Endodermal cell (in vitro differentiated cells): ENCODE data around the gene OR10H4. TPM values are rescaled to one million over a fixed set of nuclear protein-coding genes. Genes with fewer than 3 reads are reported as not detected.

ENCODE experiments used
- DNase-seq: peaks from one replicate; pipeline ENCODE4 v3.0.0-alpha.2; 2017
- H3K27ac ChIP-seq: 2 replicates; pipeline ENCODE4 v1.5.1; 2013; ENCODE audit warnings: mild to moderate bottlenecking, low read depth, low read length, moderate library complexity
- H3K27me3 ChIP-seq: 2 replicates; pipeline ENCODE4 v1.6.1; 2013; ENCODE audit warnings: mild to moderate bottlenecking, low read length, moderate library complexity; ENCODE audit not compliant: insufficient read depth, control insufficient read depth, poor library complexity, severe bottlenecking
- H3K36me3 ChIP-seq: 2 replicates; pipeline ENCODE4 v1.7.0; 2013; ENCODE audit warnings: mild to moderate bottlenecking, low read length, moderate library complexity; ENCODE audit not compliant: control insufficient read depth, insufficient read depth
- H3K4me1 ChIP-seq: one replicate; pipeline ENCODE4 v1.7.0; 2013; ENCODE audit warnings: low read length; ENCODE audit not compliant: control insufficient read depth, insufficient read depth
- H3K4me3 ChIP-seq: 2 replicates; pipeline ENCODE4 v1.5.1; 2013; ENCODE audit warnings: mild to moderate bottlenecking, low read length, moderate library complexity
- H3K9ac ChIP-seq: 2 replicates; pipeline ENCODE4 v1.6.1; 2013; ENCODE audit warnings: mild to moderate bottlenecking, low read length, moderate library complexity; ENCODE audit not compliant: poor library complexity, severe bottlenecking; ENCODE audit errors: extremely low read depth
- H3K9me3 ChIP-seq: 2 replicates; pipeline ENCODE4 v1.6.1; 2013; ENCODE audit warnings: mild to moderate bottlenecking, low read length, moderate library complexity; ENCODE audit not compliant: control insufficient read depth
- H3K27ac Mint-ChIP-seq: 2 replicates; pipeline ENCODE4 v1.8.0; 2020; ENCODE audit warnings: mixed read lengths
- H3K27me3 Mint-ChIP-seq: 2 replicates; pipeline ENCODE4 v1.8.0; 2021; ENCODE audit warnings: mild to moderate bottlenecking, mixed read lengths; ENCODE audit not compliant: insufficient read depth
- H3K36me3 Mint-ChIP-seq: 2 replicates; pipeline ENCODE4 v1.8.0; 2020; ENCODE audit warnings: low read depth, mixed read lengths
- H3K4me1 Mint-ChIP-seq: 2 replicates; pipeline ENCODE4 v1.8.0; 2020; ENCODE audit warnings: mixed read lengths
- H3K4me3 Mint-ChIP-seq: 2 replicates; pipeline ENCODE4 v1.8.0; 2020; ENCODE audit warnings: mild to moderate bottlenecking, moderate library complexity, mixed read lengths
- H3K9me3 Mint-ChIP-seq: 2 replicates; pipeline ENCODE4 v1.8.0; 2020; ENCODE audit warnings: mild to moderate bottlenecking, mixed read lengths
- WGBS, 2 experiments: methylation state at CpG; one replicate each; pipeline versions ENCODE4 v1.1.5 to v1.1.7; 2013; ENCODE audit warnings: missing lambda C conversion rate in 2 of 2, mixed read lengths in 1 of 2; ENCODE audit not compliant: insufficient coverage in 1 of 2, insufficient read length in 1 of 2; 5-methylcytosine and 5-hydroxymethylcytosine counted together
- total RNA-seq, 2 donors: library from RNA; stranded (reverse); fragmentation: NEBNext Ultra II Directional in 1 of 2; extraction: Animal tissue kit (Norgen Biotek cat#: 25700) in 1 of 2; gene quantifications; 2 replicates in 1 of 2; 3 replicates in 1 of 2; pipeline ENCODE4 v1.2.1, GENCODE V29; 2021
- TF ChIP-seq, protein P1 (sequence below): fragments of 200-600 bp; sonication (generic); conservative IDR thresholded peaks from 2 replicates; pipeline ENCODE4 v1.5.0; 2021; ENCODE audit warnings: antibody characterized with exemption, mild to moderate bottlenecking

OR10H4 gene
- total RNA-seq, 2 donors from 2014 or later: not detected

DNA sequence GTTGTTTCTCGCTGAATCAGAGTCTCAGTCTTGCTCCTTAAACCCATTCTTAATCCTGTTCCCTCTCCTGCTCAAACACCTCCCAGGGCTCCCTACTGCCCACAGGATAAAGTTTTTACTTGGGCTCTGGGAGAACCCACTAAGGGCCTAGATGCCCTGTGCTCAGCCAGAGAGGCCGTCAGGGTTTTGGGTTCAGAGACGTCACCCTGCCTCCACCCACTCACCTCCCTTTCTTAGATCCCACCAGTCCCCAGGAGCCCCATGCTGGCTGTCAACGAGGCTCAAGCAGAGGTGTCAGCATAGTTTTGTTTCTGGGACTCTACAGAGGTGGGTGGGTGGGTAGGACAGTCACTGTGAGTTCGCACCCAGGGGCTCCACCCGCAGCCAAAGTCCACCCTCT is 35.4 kb upstream of the OR10H4 start:
- H3K36me3 Mint-ChIP-seq: peaks cover 1% of the 10 kb centered on the region
- no peak overlapping the region for H3K9ac ChIP-seq
- H3K27me3 Mint-ChIP-seq: no peaks in the 10 kb centered on the region
- TF ChIP-seq, protein P1, sequence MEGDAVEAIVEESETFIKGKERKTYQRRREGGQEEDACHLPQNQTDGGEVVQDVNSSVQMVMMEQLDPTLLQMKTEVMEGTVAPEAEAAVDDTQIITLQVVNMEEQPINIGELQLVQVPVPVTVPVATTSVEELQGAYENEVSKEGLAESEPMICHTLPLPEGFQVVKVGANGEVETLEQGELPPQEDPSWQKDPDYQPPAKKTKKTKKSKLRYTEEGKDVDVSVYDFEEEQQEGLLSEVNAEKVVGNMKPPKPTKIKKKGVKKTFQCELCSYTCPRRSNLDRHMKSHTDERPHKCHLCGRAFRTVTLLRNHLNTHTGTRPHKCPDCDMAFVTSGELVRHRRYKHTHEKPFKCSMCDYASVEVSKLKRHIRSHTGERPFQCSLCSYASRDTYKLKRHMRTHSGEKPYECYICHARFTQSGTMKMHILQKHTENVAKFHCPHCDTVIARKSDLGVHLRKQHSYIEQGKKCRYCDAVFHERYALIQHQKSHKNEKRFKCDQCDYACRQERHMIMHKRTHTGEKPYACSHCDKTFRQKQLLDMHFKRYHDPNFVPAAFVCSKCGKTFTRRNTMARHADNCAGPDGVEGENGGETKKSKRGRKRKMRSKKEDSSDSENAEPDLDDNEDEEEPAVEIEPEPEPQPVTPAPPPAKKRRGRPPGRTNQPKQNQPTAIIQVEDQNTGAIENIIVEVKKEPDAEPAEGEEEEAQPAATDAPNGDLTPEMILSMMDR: no peak
- H3K27ac Mint-ChIP-seq: no peak overlapping the region
- no peaks in the 10 kb centered on the region for H3K27me3 ChIP-seq
- H3K4me3 Mint-ChIP-seq: no peak overlapping the region
- H3K9me3 Mint-ChIP-seq: peaks cover 78% of the 10 kb centered on the region
- H3K36me3 ChIP-seq: no peaks in the 10 kb centered on the region
- H3K9me3 ChIP-seq: peaks cover 59% of the 10 kb centered on the region
- no peak for DNase-seq
- no peak overlapping the region for H3K27ac ChIP-seq
- 80 to 82% methylated on average over 1 to 6 of the region's 6 CpGs for WGBS, 2 experiments
- no peaks in the 10 kb centered on the region for H3K4me1 Mint-ChIP-seq
- H3K4me3 ChIP-seq: no peak overlapping the region
- no peaks in the 10 kb centered on the region for H3K4me1 ChIP-seq

DNA sequence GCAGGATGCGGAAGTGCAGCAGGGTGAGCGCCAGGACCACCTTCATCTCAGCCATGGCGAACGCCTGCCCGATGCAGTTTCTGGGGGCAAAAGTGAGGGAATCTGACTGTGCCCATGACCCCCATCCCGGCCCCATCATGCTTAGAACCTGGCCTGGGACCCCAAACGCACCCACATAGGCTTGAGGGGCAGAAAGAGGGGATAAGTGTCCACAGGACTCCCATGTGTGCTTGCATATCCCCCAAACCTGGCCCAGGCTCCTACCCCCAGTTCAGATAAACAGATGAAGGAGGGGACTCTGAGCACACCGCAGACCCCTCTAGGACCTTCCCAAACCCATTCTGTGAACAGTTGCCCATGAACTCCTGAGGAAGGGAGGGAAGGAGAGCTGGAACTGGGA is 35.0 kb upstream of the OR10H4 start:
- peaks cover 59% of the 10 kb centered on the region for H3K9me3 ChIP-seq

DNA sequence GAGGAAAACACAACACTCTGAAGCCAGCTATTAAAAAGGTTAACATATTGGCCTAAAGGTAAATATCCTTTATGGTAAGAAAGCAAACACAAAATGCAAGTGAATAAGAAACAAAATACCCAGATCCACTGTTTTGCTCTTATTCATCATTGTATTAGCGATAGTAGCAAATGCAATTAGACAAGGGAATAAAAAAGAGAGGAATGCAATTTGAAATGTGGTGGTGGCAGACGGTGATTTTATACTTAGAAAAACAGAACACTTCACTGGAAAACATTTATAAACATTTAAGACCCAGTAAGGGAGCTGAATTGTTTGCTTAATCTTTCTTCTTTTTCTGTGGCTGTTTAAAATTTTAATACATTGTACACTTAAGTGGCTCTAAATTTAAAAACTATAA is 33.7 kb upstream of the OR10H4 start:
- no peaks in the 10 kb centered on the region for H3K27me3 Mint-ChIP-seq
- H3K9me3 Mint-ChIP-seq: peaks cover 83% of the 10 kb centered on the region

More for the DNA sequence above, 35.0 kb upstream of the OR10H4 start:
- TF ChIP-seq, protein P1: no peak
- H3K36me3 Mint-ChIP-seq: peaks cover 1% of the 10 kb centered on the region
- Histone ChIP-seq H3K4me1 (no peaks in the 10 kb centered on the region), H3K27ac (no peak overlapping the region), H3K36me3 (no peaks in the 10 kb centered on the region), H3K9ac (no peak overlapping the region), H3K4me3 (no peak overlapping the region), H3K27me3 (no peaks in the 10 kb centered on the region)
- 76 to 77% methylated on average over 5 to 8 of the region's 8 CpGs for WGBS, 2 experiments
- H3K27ac Mint-ChIP-seq: no peak overlapping the region
- H3K27me3 Mint-ChIP-seq: no peaks in the 10 kb centered on the region
- no peaks in the 10 kb centered on the region for H3K4me1 Mint-ChIP-seq
- no peak for DNase-seq
- H3K4me3 Mint-ChIP-seq: no peak overlapping the region
- peaks cover 82% of the 10 kb centered on the region for H3K9me3 Mint-ChIP-seq

More for the DNA sequence above, 33.7 kb upstream of the OR10H4 start:
- Histone ChIP-seq H3K4me3 (no peak overlapping the region), H3K36me3 (no peaks in the 10 kb centered on the region), H3K9ac (no peak overlapping the region), H3K27ac (no peak overlapping the region), H3K4me1 (no peaks in the 10 kb centered on the region), H3K27me3 (no peaks in the 10 kb centered on the region), H3K9me3 (peaks cover 50% of the 10 kb centered on the region)
- DNase-seq: no peak
- TF ChIP-seq, protein P1: no peak
- no CpG with 5 or more reads among the region's 2 CpGs for WGBS, 2 experiments
- no peak overlapping the region for H3K4me3 Mint-ChIP-seq
- H3K27ac Mint-ChIP-seq: no peak overlapping the region
- no peaks in the 10 kb centered on the region for H3K4me1 Mint-ChIP-seq
- peaks cover 1% of the 10 kb centered on the region for H3K36me3 Mint-ChIP-seq
